Measurements from ENCODE around the gene BMP5. TPM values are rescaled to one million over a fixed set of nuclear protein-coding genes. Genes with fewer than 3 reads are reported as not detected.
A peak's percentile ranks its signal among the peaks of the same experiment; 100 is the strongest.

The BMP5 gene
- total RNA-seq, 1 experiment from 2014 or later, result 17.7 TPM

- POLR2A ChIA-PET, result interaction anchor here (0.6 kb wide), 1 partner anchor 408 kb away, joined by 3 read pairs; no protein-coding TSS in a partner anchor
- no peak overlapping the region for H3K27ac ChIP-seq (ENCODE audit: low read length)
- DNase-seq (ENCODE audit: low read depth, low spot score) (no peak), ATAC-seq (no peak)
- no TSS peak for BruUV-seq (replicated peaks)
- intact Hi-C loops (cut with micrococcal nuclease; ENCODE audit: unreplicated experiment), result no loop called here
- H3K4me3 ChIP-seq (ENCODE audit: low read depth in 2 of 2, low read length in 2 of 2), result no peak overlapping the region
- H3K36me3 ChIP-seq (ENCODE audit: control insufficient read depth, insufficient read depth, low read length), result no peaks in the 10 kb centered on the region
- TF ChIP-seq REST (IDR thresholded peaks at IDR 0.05; ENCODE audit: insufficient read depth in 1 of 2, low read depth in 2 of 2, low read length in 1 of 2) (no peak), CTCF (IDR thresholded peaks at IDR 0.05) (no peak), SIN3A (IDR thresholded peaks at IDR 0.05; ENCODE audit: borderline replicate concordance, insufficient read depth, low read depth, low read length) (no peak), POLR2AphosphoS5 (IDR thresholded peaks at IDR 0.05; ENCODE audit: low read depth, low read length) (no peak), TCF7L2 (IDR thresholded peaks at IDR 0.05; ENCODE audit: low read depth, low read length) (no peak)
- peaks cover 5% of the 10 kb centered on the region for H3K9me3 ChIP-seq (ENCODE audit: control insufficient read depth, insufficient read depth, low read depth, low read length)
- no peaks in the 10 kb centered on the region for H3K4me1 ChIP-seq (ENCODE audit: control insufficient read depth, insufficient read depth, low read length)
- no peaks in the 10 kb centered on the region for H3K27me3 ChIP-seq (ENCODE audit: control insufficient read depth, insufficient read depth, low read length)
- CTCF ChIA-PET, result no interaction called here
- in situ Hi-C loops (cut with HindIII; ENCODE audit: low pct_unique_long_range_greater_than_20kb, low sequenced_read_pairs), result no loop called here
These were observed 145.7 kb downstream of the BMP5 start for GRCh38 chr6:55729665-55730064.

- ATAC-seq, result no peak
- intact Hi-C loops (cut with micrococcal nuclease; ENCODE audit: unreplicated experiment) (no loop called here), in situ Hi-C loops (cut with HindIII; ENCODE audit: low pct_unique_long_range_greater_than_20kb, low sequenced_read_pairs) (no loop called here)
- BruUV-seq (replicated peaks), result no TSS peak
- DNase-seq (ENCODE audit: low read depth, low spot score), result no peak
- Histone ChIP-seq H3K9me3 (ENCODE audit: control insufficient read depth, insufficient read depth, low read depth, low read length) (no peaks in the 10 kb centered on the region; the same call in 1 of the 2 replicates), H3K27ac (ENCODE audit: low read length) (peak overlapping the region; percentile 46; the same call in 1 of the 2 replicates), H3K36me3 (ENCODE audit: control insufficient read depth, insufficient read depth, low read length) (no peaks in the 10 kb centered on the region), H3K4me3 (ENCODE audit: low read depth in 2 of 2, low read length in 2 of 2) (no peak overlapping the region), H3K4me1 (ENCODE audit: control insufficient read depth, insufficient read depth, low read length) (no peaks in the 10 kb centered on the region), H3K27me3 (ENCODE audit: control insufficient read depth, insufficient read depth, low read length) (no peaks in the 10 kb centered on the region)
- no peak for TF ChIP-seq CTCF (IDR thresholded peaks at IDR 0.05)
- no peak for TF ChIP-seq REST (IDR thresholded peaks at IDR 0.05; ENCODE audit: insufficient read depth in 1 of 2, low read depth in 2 of 2, low read length in 1 of 2)
- no peak for TF ChIP-seq POLR2AphosphoS5 (IDR thresholded peaks at IDR 0.05; ENCODE audit: low read depth, low read length)
- TF ChIP-seq SIN3A (IDR thresholded peaks at IDR 0.05; ENCODE audit: borderline replicate concordance, insufficient read depth, low read depth, low read length), result no peak
- peak; percentile 80; the same call in 1 of the 2 replicates for TF ChIP-seq TCF7L2 (IDR thresholded peaks at IDR 0.05; ENCODE audit: low read depth, low read length)
- ChIA-PET CTCF (interaction anchor here (1.1 kb wide), 1 partner anchor 20 kb away, joined by 4 read pairs; no protein-coding TSS in a partner anchor), POLR2A (no interaction called here)
These were observed 149.2 kb downstream of the BMP5 start for GRCh38 chr6:55726144-55726543.
